K562 (cell line): Measurements from ENCODE around the gene SMCO3. TPM values are rescaled to one million over a fixed set of nuclear protein-coding genes. Genes with fewer than 3 reads are reported as not detected.
A peak's percentile ranks its signal among the peaks of the same experiment; 100 is the strongest.
"Not testable (repeated sequence)": the region's sequence is repeated elsewhere in the genome, so short reads cannot be mapped to it uniquely, and the experiment has no call there.

Source experiments
- ATAC-seq: fragments of 200-7000 bp; cut with Tn5 transposase; 3 replicates; pipeline ENCODE4 v1.9.1; 2020; ENCODE audit warnings: moderate library complexity
- BruUV-seq: library from RNA; stranded (reverse); fragments of 400-500 nt; replicated peaks from 2 replicates; lab custom pipeline; 2021; lab: Mats Ljungman, UMichigan
- CTCF ChIA-PET: fragments of 300-600 bp; formaldehyde crosslinking; extraction: SDS; loops from one replicate; lab custom pipeline; 2021; ENCODE audit warnings: low intra/inter-chr PET ratio; lab: Yijun Ruan, JAX
- POLR2A ChIA-PET: fragments of 300-600, 350-650 bp; sonication (Branson Sonifier 250); formaldehyde crosslinking; extraction: SDS; loops from one replicate; lab custom pipeline; 2021; ENCODE audit warnings: antibody characterized with exemption, inconsistent platforms; lab: Yijun Ruan, JAX
- DNase-seq, 4 experiments: peaks; one replicate each; pipeline versions ENCODE4 v3.0.0 to v3.0.0-alpha.2; 2011 to 2018; ENCODE audit warnings: low spot score in 3 of 4, mixed read lengths in 3 of 4; ENCODE audit errors: extremely low read depth in 1 of 4
- FAIRE-seq: peaks from 2 replicates; lab custom pipeline; 2011; peaks lifted over from hg19 to GRCh38; lab: Jason Lieb, UNC
- H2AFZ ChIP-seq: 2 replicates; pipeline ENCODE4 v1.6.0; 2011; ENCODE audit warnings: low read depth, low read length, control low read depth, inconsistent platforms
- H3K27ac ChIP-seq: fragments of 200-600 bp; 3 replicates; pipeline ENCODE4 v1.8.0; 2011; ENCODE audit warnings: low read depth, mild to moderate bottlenecking, control low read depth, inconsistent platforms, low read length, moderate library complexity, mixed read lengths; ENCODE audit errors: extremely low read depth
- H3K27me3 ChIP-seq, 2 experiments: fragments of 300-600 bp in 1 of 2; 2 replicates in 1 of 2; 3 replicates in 1 of 2; pipeline versions ENCODE4 v1.6.0 to v1.8.0; 2011; ENCODE audit warnings: inconsistent platforms in 2 of 2, low read length in 2 of 2, mild to moderate bottlenecking in 1 of 2, mixed read lengths in 1 of 2, moderate library complexity in 1 of 2; ENCODE audit not compliant: control insufficient read depth in 2 of 2, insufficient read depth in 2 of 2
- H3K36me3 ChIP-seq: fragments of 300-600 bp; 3 replicates; pipeline ENCODE4 v1.8.0; 2011; ENCODE audit warnings: mild to moderate bottlenecking, low read length, inconsistent platforms; ENCODE audit not compliant: control insufficient read depth, insufficient read depth
- H3K4me1 ChIP-seq, 2 experiments: fragments of 200-600 bp in 1 of 2; replicated peaks in 1 of 2; 2 replicates in 1 of 2; 3 replicates in 1 of 2; pipeline versions ENCODE4 v1.5.1 to v1.8.0; 2011; ENCODE audit warnings: inconsistent platforms in 2 of 2, low read length in 2 of 2, mild to moderate bottlenecking in 1 of 2, mixed read lengths in 1 of 2, moderate library complexity in 1 of 2; ENCODE audit not compliant: control insufficient read depth in 2 of 2, insufficient read depth in 2 of 2
- H3K4me2 ChIP-seq: 2 replicates; pipeline ENCODE4 v1.6.1; 2011; ENCODE audit warnings: low read length, control low read depth, inconsistent platforms, mixed read lengths; ENCODE audit not compliant: insufficient read depth
- H3K4me3 ChIP-seq: fragments of 200-600 bp; sonication (generic), shearing (Covaris generic); 2 replicates; pipeline ENCODE4 v1.5.1; 2016; ENCODE audit warnings: control low read depth, inconsistent platforms
- H3K79me2 ChIP-seq: fragments of 200-600 bp; 3 replicates; pipeline ENCODE4 v1.8.0; 2011; ENCODE audit warnings: low read length, inconsistent platforms; ENCODE audit not compliant: control insufficient read depth, insufficient read depth
- H3K9ac ChIP-seq, 2 experiments: 2 replicates each; pipeline versions ENCODE4 v1.6.0 to v1.6.1; 2011; ENCODE audit warnings: low read depth in 2 of 2, low read length in 2 of 2, control low read depth in 1 of 2, inconsistent platforms in 1 of 2, mild to moderate bottlenecking in 1 of 2, mixed read lengths in 1 of 2; ENCODE audit not compliant: insufficient read depth in 1 of 2
- H3K9me1 ChIP-seq: one replicate; pipeline ENCODE4 v1.6.0; 2011; ENCODE audit warnings: inconsistent platforms, mild to moderate bottlenecking, low read length, moderate library complexity; ENCODE audit not compliant: control insufficient read depth, insufficient read depth
- H3K9me3 ChIP-seq: replicated peaks from 2 replicates; pipeline ENCODE4 v1.5.1; 2011; ENCODE audit warnings: low read depth, low read length, inconsistent platforms; ENCODE audit not compliant: control insufficient read depth, insufficient read depth
- H4K20me1 ChIP-seq: replicated peaks from 2 replicates; pipeline ENCODE4 v1.6.1; 2011; ENCODE audit warnings: low read length, inconsistent platforms, mixed read lengths; ENCODE audit not compliant: control insufficient read depth, insufficient read depth
- BRF1 ChIP-seq: IDR thresholded peaks from 3 replicates; pipeline ENCODE4 v1.6.1; 2011; ENCODE audit warnings: borderline replicate concordance, mild to moderate bottlenecking; ENCODE audit not compliant: insufficient read length; ENCODE audit errors: extremely low read depth
- CBX8 ChIP-seq: fragments of 200-600 bp; sonication (generic); IDR thresholded peaks from 2 replicates; pipeline ENCODE4 v1.6.1; 2012; ENCODE audit warnings: borderline replicate concordance, mixed run types, low read depth, mild to moderate bottlenecking, moderate library complexity, mixed read lengths, low read length, control low read depth, inconsistent platforms; ENCODE audit not compliant: poor library complexity, severe bottlenecking; ENCODE audit errors: extremely low read depth
- E2F3 ChIP-seq: fragments of 250-450 bp; sonication (Bioruptor Pico); IDR thresholded peaks from 2 replicates; pipeline ENCODE4 v1.4.0; 2020; ENCODE audit warnings: mild to moderate bottlenecking
- KDM4B ChIP-seq, 2 experiments: fragments of 450-650 bp in 1 of 2; sonication (generic) in 1 of 2; IDR thresholded peaks; 2 replicates each; pipeline ENCODE4 v1.6.1; 2016 to 2017; ENCODE audit warnings: borderline replicate concordance in 2 of 2, antibody characterized with exemption in 1 of 2, low read depth in 1 of 2, mild to moderate bottlenecking in 1 of 2
- RAD21 ChIP-seq, 2 experiments: fragments of 250-450 bp in 1 of 2; fragments of 450-650 bp in 1 of 2; sonication (Bioruptor Pico) in 1 of 2; formaldehyde crosslinking in 1 of 2; IDR thresholded peaks in 1 of 2; conservative IDR thresholded peaks in 1 of 2; 2 replicates each; pipeline versions ENCODE4 v1.4.0 to v1.8.0; 2020 to 2022; ENCODE audit warnings: mild to moderate bottlenecking in 2 of 2, moderate library complexity in 1 of 2
- USF2 ChIP-seq: sonication (generic); formaldehyde crosslinking; IDR thresholded peaks from 2 replicates; pipeline ENCODE4 v1.5.0; 2020; ENCODE audit warnings: missing genetic modification reagents
- YY1 ChIP-seq, 3 experiments: IDR thresholded peaks; 2 replicates each; pipeline ENCODE4 v1.6.1; 2011; ENCODE audit warnings: low read length in 2 of 3, mild to moderate bottlenecking in 2 of 3, moderate library complexity in 2 of 3, borderline replicate concordance in 1 of 3, control low read depth in 1 of 3, low read depth in 1 of 3; ENCODE audit not compliant: insufficient read depth in 3 of 3, insufficient replicate concordance in 2 of 3, control insufficient read depth in 1 of 3, insufficient read length in 1 of 3; ENCODE audit errors: extremely low read depth in 1 of 3
- ZNF707 ChIP-seq: fragments of 250-450 bp; sonication (Bioruptor Pico); conservative IDR thresholded peaks from 2 replicates; pipeline ENCODE4 v1.8.0; 2022; ENCODE audit warnings: inconsistent platforms, mild to moderate bottlenecking, moderate library complexity
- WGBS: fragments of 100-300 bp; shearing (Covaris generic); methylation state at CpG from one replicate; pipeline ENCODE4 v1.1.6; 2016; ENCODE audit warnings: low coverage, mixed read lengths; ENCODE audit not compliant: insufficient coverage; ENCODE audit errors: missing lambda C conversion rate; 5-methylcytosine and 5-hydroxymethylcytosine counted together
- in situ Hi-C: fragments of 300-500 bp; cut with MboI; formaldehyde crosslinking; loops from 4 replicates; pipeline ENCODE4 v1.15.0; 2018; ENCODE audit warnings: inconsistent platforms, mixed read lengths
- intact Hi-C: fragments of 100-400 bp; cut with micrococcal nuclease; formaldehyde crosslinking; loops from 2 replicates; pipeline ENCODE4 v1.14.2; 2022
- polyA plus RNA-seq, 8 experiments: library from polyadenylated mRNA; depleted of rRNA in 4 of 8; stranded (reverse) in 5 of 8; unstranded in 3 of 8; fragments of >200 nt; fragmentation: Nextera tagmentation in 2 of 8; fragmentation: Illumina TruSeq in 1 of 8; extraction: Ambion mirVana in 2 of 8; extraction: Trizol in 1 of 8; gene quantifications; 2 replicates each; pipeline versions ENCODE4 v1.2.1 to v1.2.3, GENCODE V29; 2011 to 2014; ENCODE audit warnings: inconsistent platforms in 1 of 8, missing spikeins in 1 of 8
- total RNA-seq, 7 experiments: library from RNA; depleted of rRNA in 6 of 7; stranded (reverse); fragments of >200 nt in 6 of 7; fragmentation: Illumina TruSeq in 2 of 7; extraction: Trizol in 2 of 7; gene quantifications; 2 replicates each; pipeline versions ENCODE4 v1.2.1 to v1.2.3, GENCODE V29; 2011 to 2021; ENCODE audit warnings: low replicate concordance in 1 of 7

The SMCO3 gene
- total and polyA plus RNA-seq, 9 of the 15 experiments (the other 6 are each of a cell fraction or from before 2014, with no cell fraction given) = 0.10 to 0.14 TPM; not detected in 7

- H3K36me3 ChIP-seq, ATAC-seq, H3K9ac ChIP-seq, BruUV-seq, H3K4me3 ChIP-seq, H2AFZ ChIP-seq, H3K79me2 ChIP-seq, H4K20me1 ChIP-seq, H3K9me3 ChIP-seq, DNase-seq, H3K9me1 ChIP-seq, POLR2A ChIA-PET, H3K27me3 ChIP-seq, intact Hi-C loops, in situ Hi-C loops, FAIRE-seq, H3K4me1 ChIP-seq, H3K27ac ChIP-seq, H3K4me2 ChIP-seq: not testable (repeated sequence)
- TF ChIP-seq ZNF707 (CRISPR knock-in tag) = peak; percentile 84
- WGBS = 2% methylated on average over 6 of the region's 6 CpGs
- CTCF ChIA-PET = interaction anchor here (0.6 kb wide), 1 partner anchor 60 kb away, joined by 5 read pairs; no protein-coding TSS in a partner anchor
Measured at GRCh38 chr12:14759711-14760280, 54.2 kb downstream of the SMCO3 start.

- H3K9me1 ChIP-seq = no peaks in the 10 kb centered on the region
- 4% methylated on average over 17 of the region's 17 CpGs for WGBS
- H3K9me3 ChIP-seq = no peaks in the 10 kb centered on the region
- no peak overlapping the region for H3K27ac ChIP-seq
- H2AFZ ChIP-seq = peak overlapping the region; percentile 45; the same call in 1 of the 2 replicates
- H3K4me3 ChIP-seq = no peak overlapping the region
- ATAC-seq = peak; percentile 74
- H3K9ac ChIP-seq = no peak overlapping the region
- intact Hi-C loops (no loop called here), in situ Hi-C loops (no loop called here)
- no peaks in the 10 kb centered on the region for H3K27me3 ChIP-seq
- ChIA-PET POLR2A (interaction anchor here (0.7 kb wide), 1 partner anchor 25 kb away, joined by 3 read pairs; no protein-coding TSS in a partner anchor), CTCF (interaction anchor here (0.6 kb wide), 1 partner anchor 339 kb away, joined by 3 read pairs; no protein-coding TSS in a partner anchor)
- DNase-seq = peak in 3 of 4 experiments; percentile 5 to 61 (median 12)
- H3K79me2 ChIP-seq = no peaks in the 10 kb centered on the region
- H3K4me1 ChIP-seq = no peaks in the 10 kb centered on the region; a peak in 1 of 5 replicates
- peak; percentile 76 for FAIRE-seq
- no peaks in the 10 kb centered on the region for H4K20me1 ChIP-seq
- 0 out of 2 replicates have a peak overlapping the region, but pooled peaks have one; percentile 18 for H3K4me2 ChIP-seq
- no TSS peak for BruUV-seq
- H3K36me3 ChIP-seq = no peaks in the 10 kb centered on the region
- TF ChIP-seq KDM4B (IDR thresholded peaks at IDR 0.05; ENCODE audit: borderline replicate concordance in 2 of 2, low read depth in 1 of 2) (no peak), BRF1 (no peak), E2F3 (no peak), CBX8 (no peak), YY1 (IDR thresholded peaks at IDR 0.05; ENCODE audit: borderline replicate concordance in 1 of 3, control insufficient read depth in 1 of 3, extremely low read depth in 1 of 3, insufficient read depth in 3 of 3, insufficient read length in 1 of 3, insufficient replicate concordance in 2 of 3, low read depth in 1 of 3, low read length in 2 of 3) (no peak), USF2 (CRISPR knock-in tag) (no peak), RAD21 (CRISPR knock-in tag; conservative IDR thresholded peaks at IDR 0.05 in 1 of 2, IDR thresholded peaks at IDR 0.05 in 1 of 2) (peak in 1 of 2 experiments; percentile 30; a peak in 2 of 4 replicates)
Measured at GRCh38 chr12:14756334-14757143, 57.4 kb downstream of the SMCO3 start.
